AG04450 (cell line): Measurements from ENCODE around the gene RAPGEF5. TPM values are rescaled to one million over a fixed set of nuclear protein-coding genes. Genes with fewer than 3 reads are reported as not detected.

Experiments used
- CTCF ChIA-PET: fragments of 300-600, 350-600 bp; formaldehyde crosslinking; extraction: SDS; loops from one replicate; lab custom pipeline; 2022; ENCODE audit warnings: antibody characterized with exemption, inconsistent platforms; lab: Charles Lee
- POLR2A ChIA-PET: fragments of 350-600 bp; formaldehyde crosslinking; extraction: SDS; loops from one replicate; lab custom pipeline; 2021; ENCODE audit warnings: antibody characterized with exemption, inconsistent platforms; lab: Yijun Ruan, JAX
- DNase-seq: peaks from one replicate; pipeline ENCODE4 v3.0.0-alpha.2; 2011; ENCODE audit warnings: low read depth, low spot score
- H3K27ac ChIP-seq: one replicate; pipeline ENCODE4 v1.5.1; 2012; ENCODE audit warnings: low read depth, low read length, control low read depth
- H3K27me3 ChIP-seq: one replicate; pipeline ENCODE4 v1.6.0; 2012; ENCODE audit warnings: low read length; ENCODE audit not compliant: control insufficient read depth, insufficient read depth
- H3K4me3 ChIP-seq: 2 replicates; pipeline ENCODE4 v1.5.1; 2011; ENCODE audit warnings: mild to moderate bottlenecking, low read depth, low read length, control low read depth
- H3K9me3 ChIP-seq: 2 replicates; pipeline ENCODE4 v1.5.1; 2012; ENCODE audit warnings: low read length; ENCODE audit not compliant: control insufficient read depth, insufficient read depth
- CTCF ChIP-seq: IDR thresholded peaks from 2 replicates; pipeline ENCODE4 v1.5.1; 2011; ENCODE audit warnings: low read depth, low read length, control low read depth, inconsistent platforms
- polyA plus RNA-seq: library from polyadenylated mRNA; depleted of rRNA; stranded (reverse); fragments of >200 nt; gene quantifications from 2 replicates; pipeline ENCODE4 v1.2.3, GENCODE V29; 2011

RAPGEF5 gene
- polyA plus RNA-seq, 1 experiment: 0.16 TPM

DNA sequence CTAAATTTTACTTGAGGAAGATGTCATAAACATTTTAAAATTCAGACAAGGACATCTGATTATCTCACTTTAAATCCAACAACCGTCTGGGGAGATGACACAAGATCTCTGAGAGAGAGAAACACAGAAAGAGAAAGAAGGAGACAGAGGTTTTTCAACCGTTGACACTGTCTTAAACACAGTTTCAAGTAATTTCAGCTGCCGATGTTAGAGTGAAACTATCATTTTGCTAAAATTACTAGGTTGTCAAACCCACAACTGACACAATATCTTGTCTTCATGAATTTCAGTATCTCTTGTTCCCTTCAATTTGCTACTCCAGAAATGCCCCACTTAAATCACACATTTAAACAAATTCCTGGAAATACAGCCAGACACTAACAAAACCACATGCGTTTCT lies 174.8 kb downstream of the RAPGEF5 start:
- no peak for DNase-seq
- no peak for TF ChIP-seq CTCF
- Histone ChIP-seq H3K27ac (no peak overlapping the region), H3K27me3 (peaks cover 2% of the 10 kb centered on the region), H3K4me3 (no peak overlapping the region), H3K9me3 (no peaks in the 10 kb centered on the region)
- CTCF ChIA-PET: no interaction called here
- POLR2A ChIA-PET: no interaction called here

- ChIA-PET CTCF (interaction anchor here (1.3 kb wide), 1 partner anchor 9 kb away, joined by 3 read pairs; no protein-coding TSS in a partner anchor), POLR2A (no interaction called here)
- Histone ChIP-seq H3K27me3 (peaks cover 2% of the 10 kb centered on the region), H3K27ac (no peak overlapping the region), H3K9me3 (no peaks in the 10 kb centered on the region), H3K4me3 (no peak overlapping the region)
- DNase-seq: no peak
- no peak for TF ChIP-seq CTCF
These were observed 175.3 kb downstream of the RAPGEF5 start for GRCh38 chr7:22181663-22182062.

DNA sequence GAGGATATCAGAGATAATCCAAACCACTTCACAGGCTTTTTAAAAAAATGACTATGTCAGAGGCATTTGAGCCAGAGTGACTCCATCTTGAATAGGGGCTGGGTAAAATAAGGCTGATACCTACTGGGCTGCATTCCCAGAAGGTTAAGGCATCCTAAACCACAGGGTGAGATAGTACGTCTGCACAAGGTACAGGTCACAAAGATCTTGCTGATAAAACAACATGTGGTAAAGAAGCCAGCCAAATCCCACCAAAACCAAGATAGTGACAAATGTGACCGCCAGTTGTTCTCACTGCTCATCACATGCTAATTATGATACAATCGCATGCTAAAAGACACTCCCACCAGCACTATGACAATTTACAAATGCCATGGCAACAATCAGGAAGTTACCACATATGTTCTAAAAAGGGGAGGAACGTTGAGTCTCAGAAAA lies 177.5 kb downstream of the RAPGEF5 start:
- H3K4me3 ChIP-seq: no peak overlapping the region
- no peak for DNase-seq

GRCh38 chr7:22178735-22179134 lies 178.2 kb downstream of the RAPGEF5 start:
- peaks cover 3% of the 10 kb centered on the region for H3K27me3 ChIP-seq
- H3K27ac ChIP-seq: no peak overlapping the region
- CTCF ChIA-PET: no interaction called here
- no peak for DNase-seq
- no peaks in the 10 kb centered on the region for H3K9me3 ChIP-seq
- H3K4me3 ChIP-seq: no peak overlapping the region
- POLR2A ChIA-PET: no interaction called here
- no peak for TF ChIP-seq CTCF

More for the DNA sequence above, 177.5 kb downstream of the RAPGEF5 start:
- ChIA-PET POLR2A (no interaction called here), CTCF (interaction anchor here (0.5 kb wide), 1 partner anchor 10 kb away, joined by 4 read pairs; no protein-coding TSS in a partner anchor)
- TF ChIP-seq CTCF: no peak
- Histone ChIP-seq H3K9me3 (no peaks in the 10 kb centered on the region), H3K27ac (no peak overlapping the region), H3K27me3 (peaks cover 1% of the 10 kb centered on the region)

GRCh38 chr7:22176791-22177412 lies 180.1 kb downstream of the RAPGEF5 start:
- no peak for DNase-seq
- POLR2A ChIA-PET: no interaction called here
- H3K27ac ChIP-seq: no peak overlapping the region
- no peak overlapping the region for H3K4me3 ChIP-seq
- H3K9me3 ChIP-seq: no peaks in the 10 kb centered on the region
- peaks cover 3% of the 10 kb centered on the region for H3K27me3 ChIP-seq
- no peak for TF ChIP-seq CTCF
- CTCF ChIA-PET: no interaction called here
